GM18507 (cell line): Measurements from ENCODE around the gene NFKBIE.
"Not testable (repeated sequence)": the region's sequence is repeated elsewhere in the genome, so short reads cannot be mapped to it uniquely, and the experiment has no call there.

Source experiments
- DNase-seq: peaks from one replicate; pipeline ENCODE4 v3.0.0; 2011; ENCODE audit warnings: low read depth; ENCODE audit not compliant: insufficient read length; ENCODE audit errors: extremely low spot score
- FAIRE-seq: peaks from 2 replicates; lab custom pipeline; 2011; peaks lifted over from hg19 to GRCh38; lab: Jason Lieb, UNC

NFKBIE gene

DNA sequence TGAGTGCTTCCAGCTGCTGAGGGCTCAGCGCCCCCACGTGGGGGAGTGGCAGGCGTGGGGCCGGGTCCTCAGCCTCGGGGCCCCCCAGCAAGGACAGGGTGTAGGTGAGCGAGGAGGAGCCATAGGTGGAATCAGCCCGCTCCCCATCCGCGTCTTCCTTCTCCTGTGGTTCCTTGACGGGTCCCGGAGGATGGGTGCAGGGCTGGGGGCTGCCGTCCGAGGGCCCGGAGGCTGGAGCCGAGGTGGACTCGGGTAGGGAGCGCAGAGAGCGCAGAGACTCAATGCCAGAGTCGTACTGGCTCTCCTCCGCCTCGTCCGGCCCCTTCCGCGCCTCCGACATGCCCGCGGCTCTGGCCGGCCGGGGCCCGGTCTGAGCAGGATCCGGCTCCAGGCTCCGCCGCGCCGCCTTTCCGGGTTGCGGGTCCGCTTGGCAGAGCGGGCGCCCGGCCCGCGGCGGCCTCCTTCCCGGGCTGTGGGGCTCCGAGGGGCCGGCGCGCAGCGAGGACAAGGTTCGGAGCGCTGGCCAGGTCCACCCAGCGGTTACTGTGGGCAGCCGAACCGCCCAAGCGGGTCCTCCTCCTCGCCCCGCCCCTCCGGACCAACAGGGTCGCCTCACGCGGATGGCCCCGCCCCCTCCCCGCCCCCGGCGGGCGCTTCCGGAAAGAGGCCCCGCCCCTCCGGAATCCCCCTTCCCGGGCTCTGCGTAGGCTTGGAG is at the start of gene NFKBIE:
NFKBIE (minus strand) TSS at position 545 of the 715 bp plus-strand sequence; CDS start at position 340, 205 bp downstream.
- DNase-seq (peak; percentile 72), FAIRE-seq (peak; percentile 52)

DNA sequence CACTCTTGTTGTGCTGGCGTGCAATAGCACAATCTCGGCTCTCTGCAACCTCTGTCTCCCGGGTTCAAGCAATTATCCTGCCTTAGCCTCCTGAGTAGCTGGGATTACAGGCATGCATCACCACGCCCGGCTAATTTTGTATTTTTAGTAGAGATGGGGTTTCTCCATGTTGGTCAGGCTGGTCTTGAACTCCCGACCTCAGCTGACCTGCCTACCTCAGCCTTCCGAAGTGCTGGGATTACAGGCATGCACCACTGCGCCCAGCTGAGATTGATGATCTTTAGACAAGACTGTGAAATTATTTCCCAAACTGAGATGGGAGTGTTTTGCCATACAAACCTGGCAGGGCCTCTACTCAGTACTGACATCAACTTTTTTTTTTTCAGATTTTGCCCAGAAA is 49.3 kb upstream of the NFKBIE start:
- not testable (repeated sequence) for FAIRE-seq, DNase-seq

DNA sequence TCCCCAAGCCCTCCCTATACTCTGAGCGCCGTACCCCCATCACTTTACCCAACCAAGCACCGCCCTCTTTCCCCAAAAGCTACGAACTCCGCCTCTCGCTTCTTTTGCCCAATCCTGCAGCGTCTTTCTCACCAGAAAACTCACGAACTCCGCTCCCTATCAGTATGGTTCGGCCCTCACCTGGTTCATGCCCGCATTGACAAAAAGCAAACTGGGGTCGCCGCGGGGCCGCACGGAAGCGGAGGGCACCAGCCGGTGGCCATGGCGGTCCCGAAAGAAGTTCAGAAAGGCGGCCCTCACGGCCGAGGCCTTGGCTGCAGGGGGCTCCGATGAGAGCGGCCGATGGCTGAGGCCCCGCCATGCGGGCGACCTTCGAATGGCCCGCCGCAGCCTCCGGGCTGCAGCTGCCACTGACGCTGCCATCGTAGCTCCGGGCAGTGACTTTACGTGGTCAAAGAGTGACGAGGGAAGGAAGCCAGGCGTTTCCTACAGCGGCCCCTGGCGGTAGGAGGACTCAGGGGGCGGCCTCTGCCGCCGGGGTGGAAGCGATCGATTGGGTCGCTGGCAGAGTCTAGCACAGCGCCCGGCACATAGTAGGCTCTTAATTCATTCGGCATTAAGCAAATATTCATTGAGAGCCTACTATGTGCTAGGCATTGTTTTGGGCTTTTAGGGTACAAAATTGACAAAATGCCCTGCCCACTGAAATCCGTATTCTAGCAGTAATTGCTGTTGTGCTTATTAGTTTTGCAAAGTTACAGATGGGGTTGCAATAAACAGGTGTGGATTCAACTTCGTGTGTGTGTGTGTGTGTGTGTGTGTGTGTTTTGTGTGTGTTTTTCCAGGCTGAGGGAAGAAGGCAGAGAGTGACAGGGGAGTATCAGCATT is 47.8 kb upstream of the NFKBIE start, which contains the start of gene AARS2:
AARS2 (minus strand) TSS at position 447 of the 888 bp plus-strand sequence; CDS start at position 423, 24 bp downstream.
- FAIRE-seq (peak; percentile 81), DNase-seq (peak; percentile 79)

DNA sequence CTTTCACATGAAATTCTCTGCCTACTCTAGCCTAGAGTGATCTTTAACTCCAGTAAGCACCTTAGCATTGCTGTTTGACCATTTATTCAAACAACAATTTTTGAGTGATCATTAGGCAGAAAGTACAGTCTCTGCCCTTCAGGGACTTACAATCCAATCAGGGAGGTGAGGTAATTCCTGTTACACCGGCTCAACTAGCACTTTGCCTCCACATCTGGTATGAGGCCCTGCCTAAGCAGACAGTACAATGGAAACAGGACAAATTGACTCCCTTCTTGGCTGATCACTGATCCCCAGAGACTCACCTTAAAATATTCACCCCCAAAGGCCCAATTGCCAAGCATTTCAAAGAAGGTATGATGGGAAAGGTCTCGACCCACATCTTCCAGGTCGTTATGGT is 46.4 kb upstream of the NFKBIE start:
- FAIRE-seq = no peak
- DNase-seq = no peak

- DNase-seq = no peak
- FAIRE-seq = no peak
These were observed 46.0 kb upstream of the NFKBIE start for GRCh38 chr6:44311304-44311703.

DNA sequence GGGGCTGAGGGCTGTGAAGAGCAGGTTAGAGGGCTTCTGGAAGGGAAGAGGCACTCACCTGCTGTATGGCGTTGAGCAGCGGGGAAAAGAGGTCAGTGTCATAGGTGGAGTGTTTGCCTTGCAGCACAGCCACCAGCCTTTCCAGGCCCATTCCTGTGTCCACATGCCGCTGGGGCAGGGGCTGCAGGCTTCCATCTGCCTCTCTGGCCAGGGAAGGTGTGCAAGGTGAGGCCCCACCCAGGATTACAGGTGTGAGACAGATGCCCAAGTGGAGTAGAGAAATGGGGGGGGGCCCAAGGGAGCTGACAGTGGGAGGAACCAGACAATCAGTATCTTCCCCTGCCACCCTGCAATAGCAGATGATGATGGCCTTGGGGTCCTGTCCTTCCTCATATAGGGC is 44.9 kb upstream of the NFKBIE start:
- no peak for DNase-seq
- no peak for FAIRE-seq

DNA sequence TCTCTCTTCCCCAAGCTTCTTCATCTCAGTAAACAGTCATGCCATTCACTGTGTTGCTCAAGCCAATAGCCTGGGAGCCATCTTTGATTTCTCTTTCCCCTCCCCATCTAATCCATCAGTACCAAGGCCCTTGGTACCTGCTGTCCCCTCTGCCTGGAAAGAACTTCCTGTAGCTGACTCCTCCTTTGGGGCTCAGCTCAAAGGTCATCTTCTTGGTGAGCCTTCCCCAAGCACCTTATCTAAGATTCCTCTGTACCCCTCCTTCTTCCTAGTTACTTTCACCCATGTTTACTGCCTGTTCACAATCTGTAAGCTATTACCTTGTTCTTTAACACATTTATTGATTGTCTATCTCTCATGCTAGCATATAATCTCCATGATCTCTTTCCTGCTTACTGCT is 44.3 kb upstream of the NFKBIE start:
- FAIRE-seq = no peak
- no peak for DNase-seq

DNA sequence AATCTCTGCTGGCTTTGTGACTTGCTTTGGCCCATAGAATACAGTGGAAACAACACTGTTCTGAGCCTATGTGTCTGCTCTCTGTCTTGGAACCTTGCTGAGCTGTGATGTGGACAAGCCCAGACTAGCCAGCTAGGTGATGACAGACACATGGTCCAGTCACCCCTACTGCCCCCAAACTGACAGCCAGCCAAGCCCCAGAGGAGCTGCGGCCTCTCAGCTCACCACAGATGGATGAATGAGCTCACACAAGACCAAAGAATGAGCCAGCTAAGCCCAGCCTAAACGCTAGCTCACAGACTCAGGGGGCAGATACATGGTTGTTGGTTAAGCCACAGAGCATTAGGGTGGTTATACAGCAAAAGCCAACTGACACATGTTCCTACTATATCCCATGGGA is 43.7 kb upstream of the NFKBIE start:
- FAIRE-seq = no peak
- no peak for DNase-seq

- DNase-seq (no peak), FAIRE-seq (no peak)
These were observed 41.9 kb upstream of the NFKBIE start for GRCh38 chr6:44307217-44307616.

- DNase-seq (no peak), FAIRE-seq (no peak)
These were observed 41.4 kb upstream of the NFKBIE start for GRCh38 chr6:44306710-44307109.

- DNase-seq (no peak), FAIRE-seq (no peak)
These were observed 39.9 kb upstream of the NFKBIE start for GRCh38 chr6:44305200-44305725.

DNA sequence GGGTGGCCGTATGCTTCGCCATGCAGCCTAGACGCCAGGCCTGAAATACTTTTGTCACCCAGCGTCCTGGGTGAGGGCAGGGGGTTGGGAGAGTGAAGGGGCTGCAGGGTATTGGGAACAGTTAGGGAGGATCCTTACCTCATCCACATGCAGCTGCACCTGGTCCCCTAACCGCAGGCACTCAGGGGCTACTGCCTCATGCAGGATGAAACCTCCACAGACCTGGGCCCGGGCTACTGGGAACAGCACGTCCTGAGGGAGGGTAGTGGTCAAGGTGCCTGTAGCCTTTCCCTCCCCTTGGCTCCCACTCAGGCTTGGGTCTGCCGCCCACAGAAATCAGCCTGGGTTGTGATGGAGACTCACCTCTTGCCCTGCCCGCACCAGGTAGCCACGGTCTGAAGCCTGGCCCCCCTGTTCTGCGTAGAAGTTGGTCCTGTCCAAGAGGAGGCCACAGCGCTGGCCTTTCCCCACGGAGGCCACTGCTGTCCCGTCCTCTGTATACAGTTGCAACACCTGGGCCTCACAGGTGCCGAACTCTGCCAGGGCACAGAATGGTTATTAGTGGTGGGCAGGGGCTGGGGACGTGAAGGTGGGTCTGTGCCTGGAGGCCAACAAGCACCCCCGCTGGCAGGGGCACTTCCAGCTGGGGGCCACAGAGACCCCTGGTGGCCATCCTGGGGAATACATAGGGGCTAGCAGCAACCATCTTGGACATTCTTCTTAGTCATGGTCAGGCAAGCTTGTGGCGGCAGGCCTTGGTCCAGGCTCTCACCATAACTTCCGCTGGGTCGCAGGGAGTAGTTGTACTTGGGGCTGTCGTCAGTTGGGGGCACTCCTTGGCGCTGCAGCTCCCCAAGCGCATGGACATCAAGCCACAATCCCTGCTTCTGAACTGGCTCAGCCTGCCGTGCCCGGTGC is 39.2 kb upstream of the NFKBIE start:
- DNase-seq (no peak), FAIRE-seq (peak; percentile 72)

- FAIRE-seq (no peak), DNase-seq (no peak)
These were observed 38.5 kb upstream of the NFKBIE start for GRCh38 chr6:44303842-44304241.

DNA sequence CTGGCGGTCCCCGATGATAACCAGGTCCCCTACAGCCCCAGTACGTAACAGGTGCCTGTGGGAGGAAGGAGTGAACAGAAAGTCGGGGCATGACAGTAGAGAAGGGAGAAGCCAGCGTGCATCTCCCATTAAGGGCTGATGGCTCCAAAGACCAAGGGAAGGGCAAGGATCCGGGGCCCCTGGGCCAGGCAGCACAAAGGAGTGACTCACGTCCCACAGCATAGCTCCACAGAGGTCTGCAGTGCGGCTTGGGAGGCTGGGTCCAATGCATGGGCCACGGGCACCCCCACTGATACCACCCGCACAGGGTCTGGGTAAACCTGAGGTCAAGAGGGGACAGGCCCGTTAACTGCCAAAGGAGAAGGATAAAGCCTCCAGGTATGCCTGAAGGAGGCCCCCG is 37.5 kb upstream of the NFKBIE start:
- no peak for DNase-seq
- no peak for FAIRE-seq

DNA sequence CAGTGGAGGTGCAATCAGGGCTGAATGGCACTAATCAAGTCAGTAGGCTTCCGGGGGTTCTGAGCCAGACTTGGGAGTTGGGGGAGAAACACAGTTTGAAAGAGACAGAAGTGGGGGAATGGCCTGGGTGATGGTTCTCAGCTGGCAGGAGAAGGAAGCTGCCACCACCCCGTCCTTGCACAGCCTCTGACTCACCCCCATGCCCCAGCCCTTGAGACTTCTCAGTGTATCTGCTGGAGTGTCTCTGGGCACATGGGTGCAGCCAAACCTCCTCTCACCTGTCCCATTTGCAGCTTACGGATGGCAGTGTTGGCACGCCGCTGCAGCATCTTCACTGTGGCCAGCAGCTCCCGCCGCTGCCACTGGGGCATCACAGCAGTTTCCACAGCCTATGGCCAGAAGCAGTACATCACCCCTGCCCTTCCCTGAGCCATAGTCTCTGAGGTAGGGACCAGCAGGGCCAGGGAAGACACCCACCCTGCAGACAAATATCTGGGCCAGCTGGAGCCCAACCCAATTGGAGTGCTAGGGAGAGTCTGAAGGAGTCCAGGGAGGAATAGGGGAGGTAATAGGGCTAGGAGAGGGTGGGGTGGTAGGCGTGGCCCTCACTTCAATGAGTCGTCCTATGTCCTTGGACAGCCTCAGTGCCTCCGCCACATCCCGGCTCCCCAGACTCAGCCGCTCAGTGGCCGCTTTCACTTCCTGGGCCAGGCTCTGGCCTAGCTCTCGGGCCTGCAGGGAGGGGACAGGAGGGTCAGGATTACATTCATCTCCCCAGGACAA is 36.6 kb upstream of the NFKBIE start:
- DNase-seq (no peak), FAIRE-seq (no peak)

GRCh38 chr6:44301106-44301505 is 35.8 kb upstream of the NFKBIE start:
- FAIRE-seq (no peak), DNase-seq (no peak)

- FAIRE-seq (no peak), DNase-seq (no peak)
These were observed 35.0 kb upstream of the NFKBIE start for GRCh38 chr6:44300292-44300823.

DNA sequence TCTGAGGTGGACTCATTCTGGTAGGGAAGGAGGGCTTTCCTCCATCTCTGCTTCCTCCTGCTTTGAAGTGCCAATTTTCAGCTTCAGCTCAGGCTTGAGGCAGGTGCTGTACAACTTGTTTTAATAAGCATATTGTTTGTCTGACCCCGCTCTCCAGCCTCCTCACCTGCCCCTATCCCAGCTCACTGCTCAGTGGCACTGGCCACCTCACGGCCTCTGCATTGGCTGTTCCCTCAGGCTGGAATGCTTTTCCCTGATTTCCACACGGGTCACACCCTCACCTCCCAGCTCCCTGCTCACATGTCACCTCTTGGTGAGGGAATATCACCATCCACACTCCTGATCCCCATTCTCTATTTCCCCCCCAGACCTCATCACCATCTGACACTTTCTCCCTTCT is 33.5 kb upstream of the NFKBIE start:
- DNase-seq = no peak
- FAIRE-seq = no peak
